HG02981 (cell line): ENCODE results near the gene RBM22.
A peak's percentile ranks its signal among the peaks of the same experiment; 100 is the strongest.

Experiments
- ATAC-seq: cut with Tn5 transposase; IDR thresholded peaks from one replicate; pipeline ENCODE4 v1.9.1; 2021; ENCODE audit warnings: mild to moderate bottlenecking, moderate library complexity; ENCODE audit not compliant: unreplicated experiment

Gene RBM22

GRCh38 chr5:150672884-150673275, 28.0 kb downstream of the RBM22 start:
- peak; percentile 9 for ATAC-seq

DNA sequence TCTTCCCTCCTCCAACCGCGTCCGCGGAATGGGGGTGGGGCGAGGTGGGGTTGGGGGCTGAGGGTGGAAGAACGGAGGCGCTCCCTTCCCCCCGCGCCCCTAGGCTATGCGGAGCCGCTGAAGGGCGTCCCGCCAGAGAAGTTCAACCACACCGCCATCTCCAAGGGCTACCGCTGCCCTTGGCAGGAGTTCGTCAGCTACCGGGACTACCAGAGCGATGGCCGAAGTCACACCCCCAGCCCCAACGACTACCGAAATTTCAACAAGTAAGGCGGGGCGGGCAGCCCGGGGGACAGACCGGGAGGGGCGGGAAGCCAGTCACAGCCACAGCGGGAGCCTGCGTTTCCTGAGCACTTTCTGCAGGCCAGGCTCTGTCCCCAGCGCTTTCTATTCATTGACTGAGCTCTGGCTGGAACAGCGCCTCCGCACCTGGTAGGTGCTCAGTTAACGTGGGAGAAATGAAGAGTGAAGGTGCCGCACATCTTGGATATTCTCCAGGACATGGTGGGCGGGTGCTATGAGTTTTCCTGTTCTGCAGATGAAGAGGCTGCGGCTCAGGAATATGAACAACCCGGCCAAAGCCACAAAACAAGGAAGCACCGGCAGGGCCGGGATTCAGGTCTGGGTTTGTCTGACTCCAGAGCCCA, 28.5 kb downstream of the RBM22 start:
- peak; percentile 42 for ATAC-seq

- no peak for ATAC-seq
Observed at GRCh38 chr5:150671509-150672236, 29.2 kb downstream of the RBM22 start.

DNA sequence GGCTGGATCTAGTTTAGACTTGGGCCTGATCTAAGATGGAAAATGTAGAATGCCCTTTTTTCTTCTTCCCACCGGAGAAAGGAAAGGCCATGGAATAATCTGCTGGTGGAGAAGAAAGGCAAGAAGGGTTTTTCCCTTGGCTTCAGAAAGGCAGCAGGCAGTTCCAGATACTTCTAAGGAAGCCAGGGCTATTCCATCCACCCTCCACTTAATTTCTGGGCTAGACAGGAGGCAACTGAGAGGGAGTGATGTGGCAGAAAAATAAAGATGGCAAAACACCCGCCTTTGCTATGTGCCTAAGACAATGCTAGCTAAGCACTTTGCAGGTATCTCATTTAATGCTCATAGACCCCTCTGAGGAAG, 29.9 kb downstream of the RBM22 start:
- no peak for ATAC-seq

GRCh38 chr5:150670275-150670947, 30.5 kb downstream of the RBM22 start:
- no peak for ATAC-seq

GRCh38 chr5:150665044-150665443, 35.8 kb downstream of the RBM22 start:
- no peak for ATAC-seq

DNA sequence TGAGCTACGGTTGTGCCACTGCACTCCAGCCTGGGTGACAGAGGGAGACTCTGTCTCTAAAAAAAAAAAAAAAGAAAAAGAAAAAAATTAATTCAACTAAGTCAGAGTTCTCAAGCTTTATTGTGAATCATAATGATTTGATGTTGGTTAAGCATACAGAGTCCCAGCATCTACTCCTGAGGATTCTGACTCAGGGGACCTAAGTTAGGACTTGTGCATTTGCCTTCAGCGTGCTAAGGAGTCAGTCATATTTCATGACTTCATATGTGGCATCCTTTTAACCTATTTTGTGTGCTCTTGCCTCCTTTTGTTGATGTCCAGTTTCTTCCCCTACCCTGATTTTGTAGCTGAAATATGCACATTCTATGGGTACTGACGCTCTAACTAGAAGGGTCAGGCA, 36.9 kb downstream of the RBM22 start:
- no peak for ATAC-seq

GRCh38 chr5:150662731-150663516, 37.9 kb downstream of the RBM22 start:
- ATAC-seq, result no peak

DNA sequence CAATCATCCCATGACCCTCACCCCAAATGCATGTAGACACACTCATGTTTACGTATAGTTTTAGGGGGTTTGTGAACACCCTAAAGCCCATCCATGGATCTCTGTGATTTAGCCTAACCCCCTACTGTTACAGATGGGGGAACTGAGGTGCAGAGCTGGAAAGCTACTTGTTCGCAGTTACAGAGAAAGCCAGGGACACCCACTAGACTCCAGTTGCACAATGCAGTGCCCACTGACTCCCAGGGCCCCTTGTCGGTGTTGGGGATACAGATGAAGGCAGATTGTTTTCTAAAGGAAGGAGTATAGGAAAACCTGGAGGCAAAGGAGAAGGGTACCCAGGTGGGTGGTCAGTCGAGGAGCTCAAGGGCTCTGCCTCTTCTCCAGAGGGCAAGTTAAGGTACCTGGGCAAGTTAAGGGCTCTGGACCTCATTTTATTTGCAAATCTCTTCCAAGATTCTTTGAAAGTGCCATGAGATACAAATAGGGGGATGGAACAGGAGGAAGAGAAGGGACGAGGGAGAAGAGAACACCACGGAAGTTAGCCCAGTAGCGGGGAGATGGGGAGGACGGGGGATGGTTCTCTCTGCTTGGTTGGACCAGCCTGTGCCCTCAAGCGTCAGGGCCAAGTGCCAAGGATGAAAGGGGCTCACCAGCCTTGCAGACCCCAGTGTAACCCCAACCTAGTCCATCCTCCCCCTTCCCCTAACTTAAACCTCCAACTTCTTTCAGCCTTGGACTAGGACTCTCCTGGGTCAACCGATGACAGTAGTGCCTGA, 38.9 kb downstream of the RBM22 start:
- no peak for ATAC-seq

DNA sequence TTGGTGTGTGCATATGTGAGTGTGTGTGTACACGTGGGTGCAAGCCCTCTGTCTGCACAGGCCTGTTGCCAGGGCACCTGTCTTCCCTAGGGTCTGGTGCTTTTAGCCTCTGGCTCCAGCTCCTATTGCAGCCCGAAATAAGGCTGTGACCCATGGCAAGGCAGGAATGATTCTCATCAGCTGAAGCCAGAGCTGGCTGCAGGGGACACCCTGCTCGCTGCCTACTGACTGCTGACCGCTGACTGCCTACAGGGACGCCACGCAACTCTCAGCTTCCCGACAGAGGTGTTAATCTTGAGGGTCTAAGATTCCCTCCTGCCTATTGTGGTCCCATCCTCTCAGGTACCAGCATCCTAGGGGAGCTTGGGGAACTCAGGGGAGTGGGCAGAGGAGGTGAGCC, 39.8 kb downstream of the RBM22 start, which contains the start of gene MYOZ3:
Gene MYOZ3 (plus strand): TSS at position 166 of the 400 bp plus-strand sequence. CDS start 1,691 bp downstream, outside the sequence.
- ATAC-seq, result no peak

GRCh38 chr5:150660108-150660831, 40.6 kb downstream of the RBM22 start:
- no peak for ATAC-seq

- no peak for ATAC-seq
Observed at GRCh38 chr5:150659360-150660107, 41.3 kb downstream of the RBM22 start.

- no peak for ATAC-seq
Observed at GRCh38 chr5:150658699-150659265, 42.1 kb downstream of the RBM22 start.

- ATAC-seq, result no peak
Observed at GRCh38 chr5:150658121-150658520, 42.7 kb downstream of the RBM22 start.

GRCh38 chr5:150656191-150657132, 44.4 kb downstream of the RBM22 start:
- peak; percentile 77 for ATAC-seq

- no peak for ATAC-seq
Observed at GRCh38 chr5:150655221-150655620, 45.6 kb downstream of the RBM22 start.

GRCh38 chr5:150653762-150654556, 46.9 kb downstream of the RBM22 start:
- no peak for ATAC-seq
